IPS DF 6.9 (cell line): ENCODE results near the gene UBASH3A.
A peak's percentile ranks its signal among the peaks of the same experiment; 100 is the strongest.

Source experiments
- DNase-seq: peaks from one replicate; pipeline ENCODE4 v3.0.0-alpha.2; 2013; ENCODE audit warnings: low read depth, low spot score
- H3K27ac ChIP-seq: one replicate; pipeline ENCODE4 v1.5.1; 2013; ENCODE audit warnings: low read length, control low read depth
- H3K27me3 ChIP-seq: 2 replicates; pipeline ENCODE4 v1.6.1; 2013; ENCODE audit warnings: mild to moderate bottlenecking, low read length; ENCODE audit not compliant: control insufficient read depth, insufficient read depth
- H3K36me3 ChIP-seq: 2 replicates; pipeline ENCODE4 v1.6.1; 2013; ENCODE audit warnings: low read length; ENCODE audit not compliant: control insufficient read depth, insufficient read depth
- H3K4me1 ChIP-seq: 2 replicates; pipeline ENCODE4 v1.6.1; 2013; ENCODE audit warnings: low read length; ENCODE audit not compliant: control insufficient read depth, insufficient read depth
- H3K4me3 ChIP-seq: 2 replicates; pipeline ENCODE4 v1.5.1; 2013; ENCODE audit warnings: mild to moderate bottlenecking, low read length
- H3K9me3 ChIP-seq: 2 replicates; pipeline ENCODE4 v1.6.1; 2013; ENCODE audit warnings: low read length, inconsistent platforms; ENCODE audit not compliant: control insufficient read depth, insufficient read depth
- WGBS: extraction: QIAGEN DNeasy Blood & Tissue Kit; methylation state at CpG from one replicate; pipeline ENCODE4 v1.1.7; 2013; ENCODE audit warnings: mixed read lengths, missing lambda C conversion rate; ENCODE audit not compliant: insufficient read length, insufficient coverage; 5-methylcytosine and 5-hydroxymethylcytosine counted together

The UBASH3A gene

GRCh38 chr21:42489006-42489563, 85.4 kb downstream of the UBASH3A start:
- no peak for DNase-seq
- no CpG with 5 or more reads among the region's 2 CpGs for WGBS
- no peak overlapping the region for H3K4me3 ChIP-seq
- no peaks in the 10 kb centered on the region for H3K4me1 ChIP-seq
- H3K9me3 ChIP-seq = no peaks in the 10 kb centered on the region
- no peak overlapping the region for H3K27ac ChIP-seq
- no peaks in the 10 kb centered on the region for H3K36me3 ChIP-seq
- H3K27me3 ChIP-seq = no peaks in the 10 kb centered on the region

GRCh38 chr21:42489991-42490390, 86.3 kb downstream of the UBASH3A start:
- WGBS = no CpG with 5 or more reads among the region's 4 CpGs
- Histone ChIP-seq H3K27me3 (no peaks in the 10 kb centered on the region), H3K36me3 (no peaks in the 10 kb centered on the region), H3K9me3 (no peaks in the 10 kb centered on the region), H3K4me1 (no peaks in the 10 kb centered on the region), H3K27ac (no peak overlapping the region), H3K4me3 (no peak overlapping the region)
- DNase-seq = no peak

- Histone ChIP-seq H3K4me1 (no peaks in the 10 kb centered on the region), H3K27me3 (peaks cover 2% of the 10 kb centered on the region; the same call in 1 of the 2 replicates), H3K4me3 (no peak overlapping the region), H3K36me3 (no peaks in the 10 kb centered on the region), H3K9me3 (no peaks in the 10 kb centered on the region), H3K27ac (no peak overlapping the region)
- no peak for DNase-seq
Observed at GRCh38 chr21:42490720-42491119, 87.0 kb downstream of the UBASH3A start.

- H3K4me1 ChIP-seq = no peaks in the 10 kb centered on the region
- H3K9me3 ChIP-seq = no peaks in the 10 kb centered on the region
- no peak overlapping the region for H3K4me3 ChIP-seq
- peaks cover 2% of the 10 kb centered on the region; the same call in 1 of the 2 replicates for H3K27me3 ChIP-seq
- no peak overlapping the region for H3K27ac ChIP-seq
- H3K36me3 ChIP-seq = no peaks in the 10 kb centered on the region
- no CpG with 5 or more reads among the region's 1 CpG for WGBS
- DNase-seq = no peak
Observed at GRCh38 chr21:42491328-42491727, 87.6 kb downstream of the UBASH3A start.

DNA sequence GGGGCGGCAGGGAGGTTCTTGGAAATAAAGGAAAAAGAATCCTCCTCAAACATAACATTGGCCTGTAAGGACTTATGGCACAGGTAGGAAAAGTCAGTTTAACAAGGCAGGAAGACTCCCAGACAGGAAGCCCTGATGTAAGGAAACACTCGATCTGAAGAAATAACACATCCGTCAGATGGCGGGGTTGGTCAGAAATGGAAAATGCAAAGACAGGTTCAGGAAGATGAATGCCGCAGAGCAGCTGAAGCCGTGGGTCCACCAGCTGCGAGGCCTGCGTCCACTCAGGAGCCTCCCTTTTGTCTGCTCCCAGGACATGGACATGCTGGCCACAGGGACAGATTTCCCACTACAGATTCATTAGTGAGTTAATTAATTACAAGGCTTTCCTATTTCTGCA, 88.5 kb downstream of the UBASH3A start:
- Histone ChIP-seq H3K4me3 (no peak overlapping the region), H3K27ac (no peak overlapping the region), H3K36me3 (no peaks in the 10 kb centered on the region), H3K9me3 (no peaks in the 10 kb centered on the region), H3K4me1 (no peaks in the 10 kb centered on the region), H3K27me3 (peaks cover 2% of the 10 kb centered on the region; the same call in 1 of the 2 replicates)
- DNase-seq = no peak
- WGBS = no CpG with 5 or more reads among the region's 8 CpGs

DNA sequence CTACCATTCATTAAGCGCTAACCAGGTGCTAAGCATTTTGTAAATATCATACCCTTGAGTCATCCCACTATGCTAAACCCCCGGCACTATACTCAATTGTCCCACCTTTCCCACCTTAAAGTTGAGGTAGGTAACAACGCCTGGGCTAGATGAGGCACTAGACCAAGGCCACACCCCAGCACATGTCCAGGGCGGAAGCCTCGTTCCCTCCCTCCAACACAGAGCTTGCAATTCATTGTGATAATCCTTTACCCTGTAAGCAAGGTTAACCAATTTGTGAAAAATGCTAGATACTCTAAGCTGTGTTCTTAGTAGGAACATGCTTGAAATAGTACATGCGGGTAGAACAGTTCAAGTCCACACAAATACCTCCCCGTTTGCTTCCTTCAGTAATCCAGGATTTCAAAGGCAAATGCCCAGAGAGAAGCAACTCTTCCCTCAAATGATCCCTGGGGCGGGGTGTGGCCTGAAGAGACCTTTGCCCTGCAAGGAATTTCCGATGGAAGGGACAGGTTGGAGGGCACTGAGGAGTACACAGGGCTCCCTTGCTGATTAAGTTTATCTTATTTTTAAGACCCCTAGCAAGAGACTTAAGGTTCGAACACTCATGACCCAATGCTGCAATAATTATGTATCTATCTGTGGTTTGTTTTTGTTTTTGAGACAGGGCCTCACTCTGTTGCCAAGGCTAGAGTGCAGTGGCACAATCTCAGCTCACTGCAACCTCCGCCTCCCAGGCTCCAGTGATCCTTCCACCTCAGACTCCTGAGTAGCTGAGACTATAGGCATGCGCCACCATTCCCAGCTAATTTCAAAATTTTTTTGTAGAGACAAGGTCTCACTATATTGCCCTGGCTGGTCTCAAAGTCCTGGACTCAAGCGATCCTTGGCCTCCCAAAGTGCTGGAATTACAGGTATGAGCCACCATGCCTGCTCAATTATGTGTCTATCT, 89.7 kb downstream of the UBASH3A start:
- DNase-seq = no peak

DNA sequence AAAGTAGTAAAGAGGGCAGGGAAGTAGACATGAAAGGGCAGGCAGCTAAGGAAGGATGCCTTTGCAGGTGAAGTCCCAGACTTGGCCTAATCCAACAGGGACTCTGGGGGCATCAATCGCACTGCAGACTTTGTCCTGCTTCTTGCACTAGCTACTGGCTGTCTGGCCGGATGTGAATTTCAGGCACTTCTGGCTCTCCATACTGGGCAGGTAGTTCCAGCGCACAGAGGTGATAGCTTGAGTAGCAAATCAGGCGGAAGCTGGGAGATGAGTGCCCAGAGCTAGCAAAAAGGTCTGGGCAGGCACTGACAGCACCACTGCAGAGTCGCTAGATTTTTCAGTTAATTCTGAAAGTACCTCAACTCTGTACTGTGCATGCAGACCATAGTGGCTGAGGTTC, 91.3 kb downstream of the UBASH3A start:
- no CpG with 5 or more reads among the region's 5 CpGs for WGBS
- Histone ChIP-seq H3K4me1 (no peaks in the 10 kb centered on the region), H3K36me3 (no peaks in the 10 kb centered on the region), H3K9me3 (no peaks in the 10 kb centered on the region), H3K4me3 (no peak overlapping the region), H3K27me3 (peaks cover 2% of the 10 kb centered on the region; the same call in 1 of the 2 replicates), H3K27ac (no peak overlapping the region)
- DNase-seq = no peak

More for the DNA sequence above, 89.7 kb downstream of the UBASH3A start:
- peaks cover 2% of the 10 kb centered on the region; the same call in 1 of the 2 replicates for H3K27me3 ChIP-seq
- H3K27ac ChIP-seq = no peak overlapping the region
- H3K4me1 ChIP-seq = no peaks in the 10 kb centered on the region
- no peak overlapping the region for H3K4me3 ChIP-seq
- no peaks in the 10 kb centered on the region for H3K36me3 ChIP-seq
- H3K9me3 ChIP-seq = no peaks in the 10 kb centered on the region
- WGBS = no CpG with 5 or more reads among the region's 13 CpGs

GRCh38 chr21:42495765-42496119, 92.0 kb downstream of the UBASH3A start:
- no peaks in the 10 kb centered on the region for H3K4me1 ChIP-seq
- H3K4me3 ChIP-seq = peak overlapping the region; percentile 61
- H3K27ac ChIP-seq = no peak overlapping the region
- no peaks in the 10 kb centered on the region for H3K9me3 ChIP-seq
- peaks cover 2% of the 10 kb centered on the region; the same call in 1 of the 2 replicates for H3K27me3 ChIP-seq
- DNase-seq = no peak
- no peaks in the 10 kb centered on the region for H3K36me3 ChIP-seq
- no CpG with 5 or more reads among the region's 18 CpGs for WGBS

GRCh38 chr21:42496120-42496838, 92.6 kb downstream of the UBASH3A start, which contains the start of gene RSPH1:
TSS of gene RSPH1 (minus strand) at chr21:42496224. CDS start at chr21:42496186, 38 bp downstream.
- H3K27ac ChIP-seq = no peak within 1 kb of the TSS

DNA sequence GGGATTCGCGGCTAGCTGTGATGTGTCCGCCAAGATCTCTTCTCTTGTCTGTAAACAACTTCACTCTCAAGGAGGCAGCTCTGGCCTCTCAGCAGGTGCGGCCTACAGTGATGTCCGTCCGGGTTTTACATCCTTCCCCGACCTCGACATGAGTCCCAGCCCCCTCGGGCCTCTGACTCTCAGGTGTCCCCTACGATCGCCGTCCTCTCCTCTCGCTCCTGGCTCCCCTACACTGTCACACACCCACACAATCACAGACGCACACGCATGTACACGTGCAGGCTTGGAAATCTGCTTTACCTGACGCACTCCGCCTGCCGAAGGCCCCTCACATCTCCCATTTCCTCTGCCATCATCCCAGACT, 93.1 kb downstream of the UBASH3A start:
- H3K27me3 ChIP-seq = peaks cover 2% of the 10 kb centered on the region; the same call in 1 of the 2 replicates
- H3K4me1 ChIP-seq = no peaks in the 10 kb centered on the region
- no peaks in the 10 kb centered on the region for H3K36me3 ChIP-seq
- no peaks in the 10 kb centered on the region for H3K9me3 ChIP-seq
- DNase-seq = no peak
- H3K4me3 ChIP-seq = peak overlapping the region; percentile 73
- no CpG with 5 or more reads among the region's 19 CpGs for WGBS
- no peak overlapping the region for H3K27ac ChIP-seq

More at GRCh38 chr21:42496120-42496838, 92.6 kb downstream of the UBASH3A start, which contains the start of gene RSPH1:
- Histone ChIP-seq H3K36me3 (no peaks in the 10 kb centered on the region), H3K4me3 (peak within 1 kb of the TSS; percentile 73), H3K9me3 (no peaks in the 10 kb centered on the region), H3K27me3 (peaks cover 2% of the 10 kb centered on the region; the same call in 1 of the 2 replicates), H3K4me1 (no peaks in the 10 kb centered on the region)
- peak; percentile 94 for DNase-seq
- no CpG with 5 or more reads among the region's 58 CpGs for WGBS
